ENCODE data around the gene SURF1.

- TF ChIP-seq, protein P1, sequence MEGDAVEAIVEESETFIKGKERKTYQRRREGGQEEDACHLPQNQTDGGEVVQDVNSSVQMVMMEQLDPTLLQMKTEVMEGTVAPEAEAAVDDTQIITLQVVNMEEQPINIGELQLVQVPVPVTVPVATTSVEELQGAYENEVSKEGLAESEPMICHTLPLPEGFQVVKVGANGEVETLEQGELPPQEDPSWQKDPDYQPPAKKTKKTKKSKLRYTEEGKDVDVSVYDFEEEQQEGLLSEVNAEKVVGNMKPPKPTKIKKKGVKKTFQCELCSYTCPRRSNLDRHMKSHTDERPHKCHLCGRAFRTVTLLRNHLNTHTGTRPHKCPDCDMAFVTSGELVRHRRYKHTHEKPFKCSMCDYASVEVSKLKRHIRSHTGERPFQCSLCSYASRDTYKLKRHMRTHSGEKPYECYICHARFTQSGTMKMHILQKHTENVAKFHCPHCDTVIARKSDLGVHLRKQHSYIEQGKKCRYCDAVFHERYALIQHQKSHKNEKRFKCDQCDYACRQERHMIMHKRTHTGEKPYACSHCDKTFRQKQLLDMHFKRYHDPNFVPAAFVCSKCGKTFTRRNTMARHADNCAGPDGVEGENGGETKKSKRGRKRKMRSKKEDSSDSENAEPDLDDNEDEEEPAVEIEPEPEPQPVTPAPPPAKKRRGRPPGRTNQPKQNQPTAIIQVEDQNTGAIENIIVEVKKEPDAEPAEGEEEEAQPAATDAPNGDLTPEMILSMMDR (IDR thresholded peaks at IDR 0.05; ENCODE audit: insufficient read depth, low read length, poor library complexity, severe bottlenecking) = no peak
- no peak for TF ChIP-seq EZH2phosphoT487 (conservative IDR thresholded peaks at IDR 0.05; ENCODE audit: low read length)
Measured at GRCh38 chr9:133380734-133381133, 24.4 kb upstream of the SURF1 start.
